HCT116 (cell line): ENCODE data around the gene PYGB. TPM values are rescaled to one million over a fixed set of nuclear protein-coding genes. Genes with fewer than 3 reads are reported as not detected.

Experiments used
- ATAC-seq: fragments of 200-7000 bp; cut with Tn5 transposase; 2 replicates; pipeline ENCODE4 v1.9.1; 2020; ENCODE audit warnings: mild to moderate bottlenecking, moderate library complexity
- BruUV-seq: library from RNA; stranded (reverse); fragments of 400-500 nt; replicated peaks from 2 replicates; lab custom pipeline; 2021; lab: Mats Ljungman, UMichigan
- CTCF ChIA-PET: fragments of 300-600 bp; sonication (Branson Sonifier 250); formaldehyde crosslinking; loops from one replicate; lab custom pipeline; 2021; ENCODE audit warnings: antibody characterized with exemption; lab: Charles Lee
- POLR2A ChIA-PET: fragments of 300-600, 350-600 bp; sonication (Branson Sonifier 250); formaldehyde crosslinking; loops from one replicate; lab custom pipeline; 2021; ENCODE audit warnings: antibody characterized with exemption; lab: Charles Lee
- RAD21 ChIA-PET, 2 experiments: fragments of 300-600 bp; sonication (Branson Sonifier 250); formaldehyde crosslinking; loops; one replicate each; lab custom pipeline; 2023; ENCODE audit warnings: low total read pairs in 2 of 2; ENCODE audit not compliant: uncharacterized antibody in 2 of 2, unreplicated experiment in 2 of 2, low non-redundant PET in 1 of 2; lab: Charles Lee
- DNase-seq: peaks from one replicate; pipeline ENCODE4 v3.0.0-alpha.2; 2010; ENCODE audit warnings: low read depth, low spot score
- H2AFZ ChIP-seq: fragments of 200-600 bp; shearing (Covaris generic), sonication (generic); 2 replicates; pipeline ENCODE4 v1.6.1; 2017; ENCODE audit warnings: low read depth, mixed run types, mixed read lengths, antibody characterized with exemption, low read length; ENCODE audit not compliant: poor library complexity, severe bottlenecking
- H3K27ac ChIP-seq: 2 replicates; pipeline ENCODE4 v1.5.1; 2012; ENCODE audit warnings: low read depth, low read length
- H3K27me3 ChIP-seq: fragments of 200-600 bp; sonication (generic); 2 replicates; pipeline ENCODE4 v1.6.1; 2016; ENCODE audit warnings: mixed run types, low read length, mixed read lengths; ENCODE audit not compliant: insufficient read depth
- H3K36me3 ChIP-seq, 2 experiments: fragments of 200-500 bp in 1 of 2; fragments of 200-600 bp in 1 of 2; sonication (Bioruptor generic) in 1 of 2; sonication (generic) in 1 of 2; 2 replicates each; pipeline versions ENCODE4 v1.5.1 to v1.6.1; 2014 to 2016; ENCODE audit warnings: low read length in 2 of 2, inconsistent platforms in 1 of 2, mixed read lengths in 1 of 2, mixed run types in 1 of 2; ENCODE audit not compliant: insufficient read depth in 2 of 2, control insufficient read depth in 1 of 2
- H3K4me1 ChIP-seq, 2 experiments: fragments of 200-600 bp in 1 of 2; sonication (generic) in 1 of 2; 2 replicates each; pipeline versions ENCODE4 v1.5.1 to v1.6.1; 2012 to 2017; ENCODE audit warnings: low read length in 2 of 2, inconsistent platforms in 1 of 2, mild to moderate bottlenecking in 1 of 2, mixed read lengths in 1 of 2, mixed run types in 1 of 2, moderate library complexity in 1 of 2; ENCODE audit not compliant: insufficient read depth in 2 of 2, control insufficient read depth in 1 of 2
- H3K4me2 ChIP-seq: fragments of 200-600 bp; sonication (generic); 2 replicates; pipeline ENCODE4 v1.6.1; 2017; ENCODE audit warnings: mixed run types, low read length, mixed read lengths
- H3K4me3 ChIP-seq, 2 experiments: fragments of 200-600 bp in 1 of 2; sonication (generic) in 1 of 2; replicated peaks in 1 of 2; 2 replicates each; pipeline ENCODE4 v1.5.1; 2011 to 2016; ENCODE audit warnings: low read length in 2 of 2, control low read depth in 1 of 2, low read depth in 1 of 2, mild to moderate bottlenecking in 1 of 2, mixed read lengths in 1 of 2, mixed run types in 1 of 2
- H3K79me2 ChIP-seq: fragments of 200-600 bp; sonication (generic); 2 replicates; pipeline ENCODE4 v1.6.1; 2017; ENCODE audit warnings: mild to moderate bottlenecking, mixed run types, low read length, moderate library complexity, mixed read lengths; ENCODE audit not compliant: insufficient read depth
- H3K9ac ChIP-seq: fragments of 200-600 bp; sonication (generic); 2 replicates; pipeline ENCODE4 v1.6.1; 2016; ENCODE audit warnings: low read length, mixed read lengths
- H3K9me2 ChIP-seq: fragments of 200-600 bp; sonication (generic), shearing (Covaris generic); 2 replicates; pipeline ENCODE4 v1.6.1; 2017; ENCODE audit warnings: mixed run types, mild to moderate bottlenecking, moderate library complexity; ENCODE audit not compliant: insufficient read depth
- H3K9me3 ChIP-seq, 2 experiments: fragments of 200-500 bp in 1 of 2; fragments of 200-600 bp in 1 of 2; sonication (Bioruptor generic) in 1 of 2; sonication (generic) in 1 of 2; 2 replicates each; pipeline ENCODE4 v1.6.1; 2014 to 2017; ENCODE audit warnings: low read length in 2 of 2, mixed read lengths in 2 of 2, inconsistent platforms in 1 of 2, low read depth in 1 of 2, mild to moderate bottlenecking in 1 of 2, mixed run types in 1 of 2, moderate library complexity in 1 of 2; ENCODE audit not compliant: control insufficient read depth in 1 of 2, insufficient read depth in 1 of 2
- H4K20me1 ChIP-seq: fragments of 200-600 bp; sonication (generic), shearing (Covaris generic); 2 replicates; pipeline ENCODE4 v1.6.1; 2017; ENCODE audit warnings: mixed run types, mild to moderate bottlenecking, moderate library complexity; ENCODE audit not compliant: insufficient read depth
- CBX3 ChIP-seq: IDR thresholded peaks from 2 replicates; pipeline ENCODE4 v1.6.1; 2012; ENCODE audit warnings: low read depth
- CEBPB ChIP-seq: IDR thresholded peaks from 2 replicates; pipeline ENCODE4 v1.6.1; 2012; ENCODE audit warnings: low read depth
- EZH2 ChIP-seq: fragments of 200-600 bp; sonication (generic); IDR thresholded peaks from 2 replicates; pipeline ENCODE4 v1.6.1; 2017; ENCODE audit warnings: antibody characterized with exemption, mixed run types
- EZH2phosphoT487 ChIP-seq: fragments of 200-600 bp; IDR thresholded peaks from 2 replicates; pipeline ENCODE4 v1.6.1; 2018; ENCODE audit warnings: antibody characterized with exemption, borderline replicate concordance
- FOSL1 ChIP-seq: IDR thresholded peaks from 2 replicates; pipeline ENCODE4 v1.6.1; 2012; ENCODE audit warnings: low read depth
- JUND ChIP-seq: IDR thresholded peaks from 2 replicates; pipeline ENCODE4 v1.6.1; 2012
- POLR2A ChIP-seq: IDR thresholded peaks from 2 replicates; pipeline ENCODE4 v1.7.0; 2011; ENCODE audit warnings: borderline replicate concordance; ENCODE audit not compliant: insufficient read depth, insufficient read length; ENCODE audit errors: extremely low read depth
- RAD21 ChIP-seq: IDR thresholded peaks from 2 replicates; pipeline ENCODE4 v1.6.1; 2012; ENCODE audit warnings: low read depth, mild to moderate bottlenecking
- SIN3A ChIP-seq: IDR thresholded peaks from 2 replicates; pipeline ENCODE4 v1.6.1; 2012; ENCODE audit warnings: low read depth
- SP1 ChIP-seq: IDR thresholded peaks from 2 replicates; pipeline ENCODE4 v1.6.1; 2012; ENCODE audit warnings: low read depth
- SRF ChIP-seq: IDR thresholded peaks from 2 replicates; pipeline ENCODE4 v1.6.1; 2012; ENCODE audit warnings: low read depth
- TCF7L2 ChIP-seq: IDR thresholded peaks from 2 replicates; pipeline ENCODE4 v1.7.0; 2011; ENCODE audit warnings: borderline replicate concordance, inconsistent platforms; ENCODE audit not compliant: insufficient read depth, insufficient read length; ENCODE audit errors: extremely low read depth
- ZFX ChIP-seq: fragments of 450-650 bp; IDR thresholded peaks from 2 replicates; pipeline ENCODE4 v1.6.1; 2017
- ZNF274 ChIP-seq: fragments of 200-500 bp; sonication (Bioruptor generic); IDR thresholded peaks from 2 replicates; pipeline ENCODE4 v1.6.1; 2014; ENCODE audit warnings: mild to moderate bottlenecking, low read depth, low read length, inconsistent platforms
- intact Hi-C: fragments of 100-400 bp; cut with micrococcal nuclease; formaldehyde crosslinking; loops from 2 replicates; pipeline ENCODE4 v1.10.0; 2022
- total RNA-seq: library from RNA; stranded (reverse); gene quantifications from one replicate; pipeline ENCODE4 v1.2.1, GENCODE V29; 2021; ENCODE audit not compliant: unreplicated experiment
- TF ChIP-seq, protein P1 (sequence below): IDR thresholded peaks from 2 replicates; pipeline ENCODE4 v1.6.1; 2012
- TF ChIP-seq, protein P2 (sequence below): IDR thresholded peaks from 2 replicates; pipeline ENCODE4 v1.6.1; 2012; ENCODE audit warnings: low read depth
- TF ChIP-seq, protein P3 (sequence below): IDR thresholded peaks from 2 replicates; pipeline ENCODE4 v1.6.1; 2011; ENCODE audit warnings: mild to moderate bottlenecking, low read length, moderate library complexity; ENCODE audit not compliant: insufficient replicate concordance; ENCODE audit errors: extremely low read depth
- TF ChIP-seq, protein P4 (sequence below): IDR thresholded peaks from 2 replicates; pipeline ENCODE4 v1.6.1; 2012

PYGB gene
- total RNA-seq, 1 experiment from 2014 or later, result 87.8 TPM

DNA sequence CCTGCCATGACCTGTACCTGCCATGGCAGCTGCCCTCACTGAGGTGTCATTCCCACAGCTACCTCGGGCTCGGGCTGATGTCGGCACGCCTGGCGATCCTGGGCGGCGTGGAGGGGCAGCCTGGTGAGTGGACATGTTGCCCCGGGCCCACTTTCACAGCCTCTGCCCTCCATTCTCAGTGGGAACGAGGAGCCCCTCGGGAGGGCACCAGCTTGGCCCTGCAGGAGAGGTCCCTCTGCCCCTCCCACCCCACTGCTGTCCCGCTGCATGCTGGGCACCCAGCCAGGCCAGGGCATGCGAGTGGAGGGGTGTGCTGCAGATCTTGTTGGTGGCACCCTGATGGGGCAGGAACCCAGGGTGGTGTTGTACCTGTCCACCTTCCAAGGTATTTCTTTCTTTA is 29.4 kb upstream of the PYGB start:
- intact Hi-C loops, result no loop called here
- ChIA-PET POLR2A (no interaction called here), CTCF (no interaction called here), RAD21 (no interaction called here)
- Histone ChIP-seq H3K27ac (no peak overlapping the region), H3K79me2 (no peaks in the 10 kb centered on the region), H3K4me2 (no peak overlapping the region), H3K27me3 (no peaks in the 10 kb centered on the region), H4K20me1 (no peaks in the 10 kb centered on the region), H3K36me3 (peaks cover 13 to 18% of the 10 kb centered on the region in 2 experiments), H3K9me3 (no peaks in the 10 kb centered on the region), H3K9me2 (no peaks in the 10 kb centered on the region), H3K9ac (no peak overlapping the region), H2AFZ (no peak overlapping the region), H3K4me1 (peaks cover 11 to 15% of the 10 kb centered on the region in 2 experiments), H3K4me3 (no peak overlapping the region)
- no peak for TF ChIP-seq CEBPB
- TF ChIP-seq, protein P1, sequence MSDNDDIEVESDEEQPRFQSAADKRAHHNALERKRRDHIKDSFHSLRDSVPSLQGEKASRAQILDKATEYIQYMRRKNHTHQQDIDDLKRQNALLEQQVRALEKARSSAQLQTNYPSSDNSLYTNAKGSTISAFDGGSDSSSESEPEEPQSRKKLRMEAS, result no peak
- TF ChIP-seq ZFX, result no peak
- TF ChIP-seq CBX3, result no peak
- TF ChIP-seq, protein P2, sequence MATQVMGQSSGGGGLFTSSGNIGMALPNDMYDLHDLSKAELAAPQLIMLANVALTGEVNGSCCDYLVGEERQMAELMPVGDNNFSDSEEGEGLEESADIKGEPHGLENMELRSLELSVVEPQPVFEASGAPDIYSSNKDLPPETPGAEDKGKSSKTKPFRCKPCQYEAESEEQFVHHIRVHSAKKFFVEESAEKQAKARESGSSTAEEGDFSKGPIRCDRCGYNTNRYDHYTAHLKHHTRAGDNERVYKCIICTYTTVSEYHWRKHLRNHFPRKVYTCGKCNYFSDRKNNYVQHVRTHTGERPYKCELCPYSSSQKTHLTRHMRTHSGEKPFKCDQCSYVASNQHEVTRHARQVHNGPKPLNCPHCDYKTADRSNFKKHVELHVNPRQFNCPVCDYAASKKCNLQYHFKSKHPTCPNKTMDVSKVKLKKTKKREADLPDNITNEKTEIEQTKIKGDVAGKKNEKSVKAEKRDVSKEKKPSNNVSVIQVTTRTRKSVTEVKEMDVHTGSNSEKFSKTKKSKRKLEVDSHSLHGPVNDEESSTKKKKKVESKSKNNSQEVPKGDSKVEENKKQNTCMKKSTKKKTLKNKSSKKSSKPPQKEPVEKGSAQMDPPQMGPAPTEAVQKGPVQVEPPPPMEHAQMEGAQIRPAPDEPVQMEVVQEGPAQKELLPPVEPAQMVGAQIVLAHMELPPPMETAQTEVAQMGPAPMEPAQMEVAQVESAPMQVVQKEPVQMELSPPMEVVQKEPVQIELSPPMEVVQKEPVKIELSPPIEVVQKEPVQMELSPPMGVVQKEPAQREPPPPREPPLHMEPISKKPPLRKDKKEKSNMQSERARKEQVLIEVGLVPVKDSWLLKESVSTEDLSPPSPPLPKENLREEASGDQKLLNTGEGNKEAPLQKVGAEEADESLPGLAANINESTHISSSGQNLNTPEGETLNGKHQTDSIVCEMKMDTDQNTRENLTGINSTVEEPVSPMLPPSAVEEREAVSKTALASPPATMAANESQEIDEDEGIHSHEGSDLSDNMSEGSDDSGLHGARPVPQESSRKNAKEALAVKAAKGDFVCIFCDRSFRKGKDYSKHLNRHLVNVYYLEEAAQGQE, result no peak
- no peak for TF ChIP-seq JUND
- TF ChIP-seq TCF7L2, result no peak
- no peak for TF ChIP-seq SRF
- no peak for TF ChIP-seq POLR2A
- no peak for TF ChIP-seq EZH2
- TF ChIP-seq RAD21, result no peak
- TF ChIP-seq FOSL1, result no peak
- no peak for TF ChIP-seq ZNF274
- TF ChIP-seq, protein P3, sequence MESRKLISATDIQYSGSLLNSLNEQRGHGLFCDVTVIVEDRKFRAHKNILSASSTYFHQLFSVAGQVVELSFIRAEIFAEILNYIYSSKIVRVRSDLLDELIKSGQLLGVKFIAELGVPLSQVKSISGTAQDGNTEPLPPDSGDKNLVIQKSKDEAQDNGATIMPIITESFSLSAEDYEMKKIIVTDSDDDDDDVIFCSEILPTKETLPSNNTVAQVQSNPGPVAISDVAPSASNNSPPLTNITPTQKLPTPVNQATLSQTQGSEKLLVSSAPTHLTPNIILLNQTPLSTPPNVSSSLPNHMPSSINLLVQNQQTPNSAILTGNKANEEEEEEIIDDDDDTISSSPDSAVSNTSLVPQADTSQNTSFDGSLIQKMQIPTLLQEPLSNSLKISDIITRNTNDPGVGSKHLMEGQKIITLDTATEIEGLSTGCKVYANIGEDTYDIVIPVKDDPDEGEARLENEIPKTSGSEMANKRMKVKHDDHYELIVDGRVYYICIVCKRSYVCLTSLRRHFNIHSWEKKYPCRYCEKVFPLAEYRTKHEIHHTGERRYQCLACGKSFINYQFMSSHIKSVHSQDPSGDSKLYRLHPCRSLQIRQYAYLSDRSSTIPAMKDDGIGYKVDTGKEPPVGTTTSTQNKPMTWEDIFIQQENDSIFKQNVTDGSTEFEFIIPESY, result no peak
- TF ChIP-seq SP1, result no peak
- no peak for TF ChIP-seq EZH2phosphoT487
- TF ChIP-seq SIN3A, result no peak
- TF ChIP-seq, protein P4, sequence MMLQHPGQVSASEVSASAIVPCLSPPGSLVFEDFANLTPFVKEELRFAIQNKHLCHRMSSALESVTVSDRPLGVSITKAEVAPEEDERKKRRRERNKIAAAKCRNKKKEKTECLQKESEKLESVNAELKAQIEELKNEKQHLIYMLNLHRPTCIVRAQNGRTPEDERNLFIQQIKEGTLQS, result no peak
- DNase-seq, result no peak
- no TSS peak for BruUV-seq
- no peak for ATAC-seq
